Effector memory CD8-positive, alpha-beta T cell (primary cell): ENCODE data around the gene LHFPL4.
"Not testable (repeated sequence)": the region's sequence is repeated elsewhere in the genome, so short reads cannot be mapped to it uniquely, and the experiment has no call there.

ENCODE experiments used
- ATAC-seq: fragments of 150-1000 bp; cut with Tn5 transposase; replicated peaks from 2 replicates; pipeline ENCODE4 v1.10.0; 2021; ENCODE audit warnings: mild to moderate bottlenecking, moderate library complexity
- DNase-seq, 3 experiments: peaks; one replicate each; pipeline ENCODE4 v3.0.0; 2021
- H3K27ac Mint-ChIP-seq, 2 donors: one replicate each; pipeline ENCODE4 v1.8.0; 2022; ENCODE audit warnings: mild to moderate bottlenecking in 2 of 2, mixed read lengths in 2 of 2, moderate library complexity in 2 of 2
- H3K27me3 Mint-ChIP-seq, 2 donors: one replicate each; pipeline ENCODE4 v1.8.0; 2022; ENCODE audit warnings: mixed read lengths in 2 of 2
- H3K36me3 Mint-ChIP-seq: one replicate; pipeline ENCODE4 v1.8.0; 2022; ENCODE audit warnings: mild to moderate bottlenecking, moderate library complexity, mixed read lengths; ENCODE audit not compliant: insufficient read depth
- H3K4me1 Mint-ChIP-seq, 2 donors: one replicate each; pipeline ENCODE4 v1.8.0; 2022; ENCODE audit warnings: low read depth in 2 of 2, mixed read lengths in 2 of 2
- H3K4me3 Mint-ChIP-seq, 2 donors: one replicate each; pipeline ENCODE4 v1.8.0; 2022; ENCODE audit warnings: mild to moderate bottlenecking in 2 of 2, mixed read lengths in 2 of 2, moderate library complexity in 2 of 2
- H3K9me3 Mint-ChIP-seq, 2 donors: one replicate each; pipeline ENCODE4 v1.8.0; 2022; ENCODE audit warnings: mixed read lengths in 2 of 2

LHFPL4 gene

GRCh38 chr3:9565316-9565715, 11.7 kb upstream of the LHFPL4 start:
- ATAC-seq = no peak
- no peak for DNase-seq
- Mint-ChIP-seq H3K36me3 (no peaks in the 10 kb centered on the region), H3K4me1 (no peaks in the 10 kb centered on the region), H3K27ac (no peak overlapping the region), H3K27me3 (peaks cover 21 to 38% of the 10 kb centered on the region in 2 donors), H3K4me3 (no peak overlapping the region), H3K9me3 (peaks cover 0 to 2% of the 10 kb centered on the region in 2 donors)

DNA sequence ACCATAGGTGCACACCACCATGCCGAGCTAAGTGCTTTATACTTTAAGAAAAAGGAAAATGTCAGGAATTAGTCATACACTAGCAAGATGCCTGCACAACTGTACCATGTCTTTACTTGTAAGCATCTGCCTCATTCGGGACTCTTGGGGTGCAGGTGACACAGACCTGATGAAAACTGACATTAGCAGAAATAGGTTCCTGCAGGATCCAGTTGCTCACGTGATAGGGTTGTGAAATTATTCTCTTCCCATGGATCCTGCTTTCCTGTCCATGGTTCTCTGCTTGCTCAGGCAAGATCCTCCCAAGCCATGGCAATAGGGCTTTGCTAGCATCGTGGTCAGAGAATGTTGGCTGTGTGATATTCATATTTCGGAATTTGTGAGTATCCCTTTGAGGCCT, 10.2 kb upstream of the LHFPL4 start:
- no peak for ATAC-seq

DNA sequence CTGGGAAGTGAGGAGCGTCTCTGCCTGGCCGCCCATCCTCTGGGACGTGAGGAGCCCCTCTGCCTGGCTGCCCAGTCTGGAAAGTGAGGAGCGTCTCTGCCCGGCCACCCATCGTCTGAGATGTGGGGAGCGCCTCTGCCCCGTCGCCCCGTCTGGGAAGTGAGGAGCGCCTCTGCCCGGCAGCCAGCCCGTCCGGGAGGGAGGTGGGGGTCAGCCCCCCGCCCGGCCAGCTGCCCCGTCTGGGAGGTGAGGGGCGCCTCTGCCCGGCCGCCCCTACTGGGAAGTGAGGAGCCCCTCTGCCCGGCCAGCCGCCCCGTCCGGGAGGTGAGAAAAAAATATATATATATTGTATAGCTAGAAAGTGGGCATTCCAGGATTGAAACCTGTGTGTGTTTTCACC, 6.4 kb upstream of the LHFPL4 start:
- not testable (repeated sequence) for DNase-seq, H3K27ac Mint-ChIP-seq, H3K9me3 Mint-ChIP-seq, ATAC-seq, H3K4me3 Mint-ChIP-seq, H3K36me3 Mint-ChIP-seq, H3K4me1 Mint-ChIP-seq
- H3K27me3 Mint-ChIP-seq = peaks cover 29 to 45% of the 10 kb centered on the region in 2 donors

More for the DNA sequence above, 10.2 kb upstream of the LHFPL4 start:
- Mint-ChIP-seq H3K9me3 (peaks cover 0 to 2% of the 10 kb centered on the region in 2 donors), H3K27me3 (peaks cover 25 to 28% of the 10 kb centered on the region in 2 donors), H3K4me1 (no peaks in the 10 kb centered on the region), H3K4me3 (no peak overlapping the region), H3K27ac (no peak overlapping the region), H3K36me3 (no peaks in the 10 kb centered on the region)
- DNase-seq = no peak

- no peak overlapping the region for H3K27ac Mint-ChIP-seq
- peaks cover 6 to 11% of the 10 kb centered on the region in 2 donors for H3K4me1 Mint-ChIP-seq
- H3K36me3 Mint-ChIP-seq = no peaks in the 10 kb centered on the region
- H3K27me3 Mint-ChIP-seq = peaks cover 66 to 70% of the 10 kb centered on the region in 2 donors
- H3K4me3 Mint-ChIP-seq = no peak overlapping the region
- DNase-seq (no peak), ATAC-seq (no peak)
- H3K9me3 Mint-ChIP-seq = peaks cover 2 to 5% of the 10 kb centered on the region in 2 donors
Observed at GRCh38 chr3:9553948-9554513, 409 bp upstream of the LHFPL4 start.

- H3K27ac Mint-ChIP-seq = no peak overlapping the region
- DNase-seq = peak in 2 of 3 experiments; percentile 4 to 5
- H3K9me3 Mint-ChIP-seq = peaks cover 2 to 5% of the 10 kb centered on the region in 2 donors
- peaks cover 6 to 9% of the 10 kb centered on the region in 2 donors for H3K4me1 Mint-ChIP-seq
- peak overlapping the region; percentile 9 to 49 for H3K4me3 Mint-ChIP-seq
- no peak for ATAC-seq
- peaks cover 72 to 86% of the 10 kb centered on the region in 2 donors for H3K27me3 Mint-ChIP-seq
- H3K36me3 Mint-ChIP-seq = no peaks in the 10 kb centered on the region
Observed at GRCh38 chr3:9552252-9552999, 1.2 kb downstream of the LHFPL4 start.

GRCh38 chr3:9550999-9551398, 2.6 kb downstream of the LHFPL4 start:
- ATAC-seq = no peak
- no peak for DNase-seq
- Mint-ChIP-seq H3K9me3 (peaks cover 2 to 5% of the 10 kb centered on the region in 2 donors), H3K27me3 (peaks cover 66 to 94% of the 10 kb centered on the region in 2 donors), H3K4me3 (no peak overlapping the region), H3K27ac (no peak overlapping the region), H3K4me1 (peaks cover 4 to 6% of the 10 kb centered on the region in 2 donors), H3K36me3 (no peaks in the 10 kb centered on the region)

- Mint-ChIP-seq H3K27ac (no peak overlapping the region), H3K36me3 (no peaks in the 10 kb centered on the region), H3K27me3 (peaks cover 60 to 94% of the 10 kb centered on the region in 2 donors), H3K9me3 (peaks cover 2 to 5% of the 10 kb centered on the region in 2 donors), H3K4me3 (no peak overlapping the region), H3K4me1 (peaks cover 4 to 6% of the 10 kb centered on the region in 2 donors)
- DNase-seq (no peak), ATAC-seq (no peak)
Observed at GRCh38 chr3:9549600-9549999, 4.0 kb downstream of the LHFPL4 start.

- Mint-ChIP-seq H3K27ac (no peak overlapping the region), H3K9me3 (peaks cover 2 to 5% of the 10 kb centered on the region in 2 donors), H3K4me3 (no peak overlapping the region), H3K4me1 (peaks cover 4 to 6% of the 10 kb centered on the region in 2 donors), H3K36me3 (no peaks in the 10 kb centered on the region), H3K27me3 (peaks cover 58 to 94% of the 10 kb centered on the region in 2 donors)
- ATAC-seq (no peak), DNase-seq (no peak)
Observed at GRCh38 chr3:9548991-9549390, 4.6 kb downstream of the LHFPL4 start.

DNA sequence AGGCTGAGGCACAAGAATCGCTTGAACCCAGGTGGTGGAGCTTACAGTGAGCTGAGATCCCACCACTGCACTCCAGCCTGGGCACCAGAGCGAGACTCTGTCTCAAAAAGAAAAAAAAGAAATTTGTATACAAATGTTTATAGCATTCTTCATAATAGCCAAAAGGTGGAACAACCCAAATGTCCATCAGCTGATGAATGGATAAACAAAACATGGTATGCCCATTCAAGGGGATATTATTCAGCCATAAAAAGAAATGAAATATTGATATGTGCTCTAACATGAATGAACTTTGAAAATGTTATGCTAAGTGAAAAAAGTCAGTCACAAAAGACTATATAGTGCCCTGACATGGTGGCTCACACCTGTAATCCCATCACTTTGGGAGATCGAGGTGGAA, 11.4 kb downstream of the LHFPL4 start:
- DNase-seq (no peak), ATAC-seq (no peak)
- Mint-ChIP-seq H3K36me3 (no peaks in the 10 kb centered on the region), H3K9me3 (no peaks in the 10 kb centered on the region), H3K4me1 (no peaks in the 10 kb centered on the region), H3K27ac (no peak overlapping the region), H3K4me3 (no peak overlapping the region), H3K27me3 (peaks cover 25 to 31% of the 10 kb centered on the region in 2 donors)

GRCh38 chr3:9536212-9536611, 17.4 kb downstream of the LHFPL4 start:
- H3K4me3 Mint-ChIP-seq = no peak overlapping the region
- DNase-seq = no peak
- no peak overlapping the region for H3K27ac Mint-ChIP-seq
- ATAC-seq = no peak
- no peaks in the 10 kb centered on the region for H3K9me3 Mint-ChIP-seq
- no peaks in the 10 kb centered on the region for H3K4me1 Mint-ChIP-seq
- H3K36me3 Mint-ChIP-seq = no peaks in the 10 kb centered on the region
- peaks cover 27% of the 10 kb centered on the region in 2 donors for H3K27me3 Mint-ChIP-seq

GRCh38 chr3:9534429-9534828, 19.2 kb downstream of the LHFPL4 start:
- no peak for ATAC-seq
- H3K27ac Mint-ChIP-seq = no peak overlapping the region
- peaks cover 36 to 38% of the 10 kb centered on the region in 2 donors for H3K27me3 Mint-ChIP-seq
- no peaks in the 10 kb centered on the region for H3K9me3 Mint-ChIP-seq
- H3K4me3 Mint-ChIP-seq = no peak overlapping the region
- no peaks in the 10 kb centered on the region for H3K4me1 Mint-ChIP-seq
- H3K36me3 Mint-ChIP-seq = no peaks in the 10 kb centered on the region
- no peak for DNase-seq

DNA sequence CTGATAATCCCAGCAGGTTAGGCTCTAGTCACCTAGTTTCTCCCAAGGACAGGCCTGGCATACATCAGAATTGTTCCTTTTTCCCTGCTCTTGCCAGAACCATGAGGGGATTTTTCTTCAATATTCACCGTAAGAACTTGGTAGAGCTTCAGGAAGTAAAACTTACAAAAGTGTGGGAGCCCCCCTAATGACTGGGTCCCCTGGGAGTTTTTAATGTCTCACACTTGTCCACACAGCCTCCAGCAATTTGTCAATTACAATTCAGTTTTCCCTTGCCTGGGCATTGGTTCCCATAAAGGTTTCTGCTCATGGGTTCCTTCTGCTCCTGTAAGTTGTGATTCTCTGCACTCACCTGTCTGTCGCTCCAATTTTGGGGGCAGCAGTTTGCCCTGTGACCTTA, 28.5 kb downstream of the LHFPL4 start:
- H3K36me3 Mint-ChIP-seq = no peaks in the 10 kb centered on the region

DNA sequence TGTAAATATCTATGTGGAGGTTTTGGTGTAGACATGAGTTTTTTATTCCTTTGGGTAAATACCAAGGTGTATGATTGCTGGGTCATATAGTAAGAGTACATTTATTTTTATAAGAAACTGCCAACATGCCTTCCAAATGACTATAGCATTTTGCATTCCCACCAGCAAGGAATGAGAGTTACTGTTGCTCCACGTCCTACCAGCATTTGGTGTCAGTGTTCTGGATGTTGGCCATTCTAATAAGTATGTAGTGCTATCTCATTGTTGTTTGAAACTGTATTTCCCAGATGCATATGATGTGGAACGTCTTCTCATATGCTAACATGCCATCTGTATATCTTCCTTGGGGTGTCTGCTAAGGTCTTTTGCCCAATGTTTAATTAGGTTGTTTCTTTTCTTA, 38.7 kb downstream of the LHFPL4 start:
- Mint-ChIP-seq H3K4me3 (no peak overlapping the region), H3K4me1 (no peaks in the 10 kb centered on the region), H3K36me3 (no peaks in the 10 kb centered on the region), H3K9me3 (no peaks in the 10 kb centered on the region), H3K27ac (no peak overlapping the region), H3K27me3 (peaks cover 10 to 27% of the 10 kb centered on the region in 2 donors)
- ATAC-seq (no peak), DNase-seq (no peak)

More for the DNA sequence above, 28.5 kb downstream of the LHFPL4 start:
- no peak overlapping the region for H3K27ac Mint-ChIP-seq
- H3K4me1 Mint-ChIP-seq = no peaks in the 10 kb centered on the region
- no peaks in the 10 kb centered on the region for H3K9me3 Mint-ChIP-seq
- H3K27me3 Mint-ChIP-seq = peaks cover 45 to 49% of the 10 kb centered on the region in 2 donors
- ATAC-seq = no peak
- no peak overlapping the region for H3K4me3 Mint-ChIP-seq
- no peak for DNase-seq

DNA sequence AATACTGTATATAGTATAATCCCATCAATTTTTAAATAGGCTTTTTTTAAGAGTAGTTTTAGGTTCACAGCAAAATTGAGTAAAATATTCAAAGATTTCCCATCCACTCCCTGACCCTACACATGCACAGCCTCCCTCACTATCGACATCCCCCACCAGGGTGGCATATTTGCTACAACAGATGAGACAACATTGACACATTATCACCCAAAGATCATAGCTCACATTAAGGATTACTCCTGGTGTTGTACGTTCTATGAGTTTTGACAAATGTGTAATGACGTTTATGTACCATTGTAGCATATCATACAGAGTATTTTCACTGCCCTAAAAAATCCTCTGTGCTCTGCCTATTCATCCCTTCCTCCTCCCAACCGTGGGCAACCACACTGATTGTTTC, 39.3 kb downstream of the LHFPL4 start:
- H3K27ac Mint-ChIP-seq = no peak overlapping the region
- DNase-seq (no peak), ATAC-seq (no peak)
- H3K4me1 Mint-ChIP-seq = peaks cover 0 to under 1% of the 10 kb centered on the region in 2 donors
- no peaks in the 10 kb centered on the region for H3K9me3 Mint-ChIP-seq
- no peaks in the 10 kb centered on the region for H3K36me3 Mint-ChIP-seq
- H3K4me3 Mint-ChIP-seq = no peak overlapping the region
- peaks cover 12 to 27% of the 10 kb centered on the region in 2 donors for H3K27me3 Mint-ChIP-seq
